ENCODE results near the gene OXCT1.

OXCT1 gene

GRCh38 chr5:41772785-41773442 lies 97.3 kb downstream of the OXCT1 start:
- TF ChIP-seq CTCF (IDR thresholded peaks at IDR 0.05; ENCODE audit: low read depth, low read length, missing control alignments), result no peak
- H3K4me3 ChIP-seq (replicated peaks; ENCODE audit: low read depth, low read length), result no peak overlapping the region
- no peak for DNase-seq (ENCODE audit: extremely low read depth, low read depth)

DNA sequence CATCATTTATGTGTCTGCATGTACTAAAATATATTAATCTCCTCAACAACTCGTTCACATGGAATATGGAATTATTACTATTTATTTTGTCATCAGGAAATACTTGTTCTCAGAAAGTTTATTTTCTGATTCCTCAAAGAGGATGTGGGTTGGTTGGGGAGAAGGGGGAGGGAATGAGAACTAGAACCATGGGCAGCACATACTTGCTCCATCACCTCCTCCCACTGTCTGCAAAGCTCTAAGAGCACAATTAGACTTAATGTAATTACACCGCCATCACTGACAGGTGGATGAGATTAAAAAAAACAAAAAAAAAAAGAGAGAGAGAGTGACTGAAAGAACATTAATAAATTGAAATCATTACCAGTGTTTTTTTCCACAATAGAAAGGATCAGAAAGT lies 98.2 kb downstream of the OXCT1 start:
- no peak for TF ChIP-seq CTCF (IDR thresholded peaks at IDR 0.05; ENCODE audit: low read depth, low read length, missing control alignments)
- H3K4me3 ChIP-seq (replicated peaks; ENCODE audit: low read depth, low read length), result no peak overlapping the region
- DNase-seq (ENCODE audit: extremely low read depth, low read depth), result no peak

DNA sequence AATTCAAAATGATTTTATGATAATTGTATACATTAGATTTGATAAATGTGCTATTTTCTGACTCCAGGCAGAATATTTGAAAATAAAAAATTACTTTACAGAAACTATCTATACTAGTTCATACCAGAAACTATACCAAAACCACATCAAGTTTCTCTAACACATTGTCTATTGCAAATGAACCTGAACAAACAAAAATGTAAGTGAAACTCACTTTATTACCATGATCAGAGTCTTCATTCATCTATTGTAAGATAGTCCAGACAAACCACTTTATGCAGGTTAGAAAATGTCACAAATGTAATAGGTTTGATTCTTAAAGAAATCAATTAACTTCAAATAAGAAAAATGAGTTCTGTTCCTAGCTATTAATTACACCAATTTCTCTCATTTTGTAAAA lies 99.4 kb downstream of the OXCT1 start:
- H3K4me3 ChIP-seq (replicated peaks; ENCODE audit: low read depth, low read length), result no peak overlapping the region
- no peak for DNase-seq (ENCODE audit: extremely low read depth, low read depth)
- no peak for TF ChIP-seq CTCF (IDR thresholded peaks at IDR 0.05; ENCODE audit: low read depth, low read length, missing control alignments)

GRCh38 chr5:41768692-41769091 lies 101.5 kb downstream of the OXCT1 start:
- no peak for DNase-seq (ENCODE audit: extremely low read depth, low read depth)
- H3K4me3 ChIP-seq (replicated peaks; ENCODE audit: low read depth, low read length), result no peak overlapping the region
- TF ChIP-seq CTCF (IDR thresholded peaks at IDR 0.05; ENCODE audit: low read depth, low read length, missing control alignments), result no peak

- DNase-seq (ENCODE audit: extremely low read depth, low read depth), result no peak
- no peak for TF ChIP-seq CTCF (IDR thresholded peaks at IDR 0.05; ENCODE audit: low read depth, low read length, missing control alignments)
- no peak overlapping the region for H3K4me3 ChIP-seq (replicated peaks; ENCODE audit: low read depth, low read length)
Measured at GRCh38 chr5:41764650-41765049, 105.6 kb downstream of the OXCT1 start.

DNA sequence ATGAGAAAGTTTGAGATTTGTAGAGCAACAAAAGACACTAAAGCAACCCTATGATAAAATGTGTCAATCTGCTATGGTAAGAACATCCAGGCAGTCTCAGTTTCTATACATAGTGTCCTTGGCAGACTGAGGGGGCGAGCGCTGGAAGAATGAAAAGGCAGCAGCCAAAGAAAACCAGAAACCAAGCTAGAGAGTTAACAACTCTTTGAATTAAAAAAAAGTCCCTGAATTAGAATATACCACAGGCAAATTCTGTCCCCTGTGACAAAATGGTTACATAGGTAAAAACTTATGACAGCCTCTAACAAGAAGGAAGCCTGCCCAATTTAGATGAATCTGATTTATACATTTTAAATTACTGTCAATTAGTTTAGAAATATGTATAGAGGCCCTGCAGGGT lies 106.7 kb downstream of the OXCT1 start:
- H3K4me3 ChIP-seq (replicated peaks; ENCODE audit: low read depth, low read length), result no peak overlapping the region
- DNase-seq (ENCODE audit: extremely low read depth, low read depth), result no peak
- TF ChIP-seq CTCF (IDR thresholded peaks at IDR 0.05; ENCODE audit: low read depth, low read length, missing control alignments), result no peak

DNA sequence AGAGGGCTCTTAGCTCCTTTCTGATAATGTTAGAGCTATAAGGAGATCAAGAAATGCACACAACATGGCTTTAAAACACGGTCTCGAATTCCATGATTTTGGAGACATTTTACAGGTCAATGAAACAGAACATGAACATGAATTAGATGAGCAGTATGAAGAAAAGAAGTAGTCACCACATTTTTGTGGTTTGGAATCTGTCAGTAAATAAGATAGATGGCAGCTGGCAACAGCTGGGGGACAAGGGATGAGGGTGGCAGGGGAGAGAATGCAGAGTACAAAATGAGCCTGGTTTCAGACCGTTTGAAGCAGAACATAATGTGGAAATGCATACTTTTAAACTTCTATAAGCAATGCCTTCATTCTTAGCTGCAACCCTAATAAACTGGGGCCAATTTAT lies 107.1 kb downstream of the OXCT1 start:
- no peak overlapping the region for H3K4me3 ChIP-seq (replicated peaks; ENCODE audit: low read depth, low read length)
- DNase-seq (ENCODE audit: extremely low read depth, low read depth), result no peak
- TF ChIP-seq CTCF (IDR thresholded peaks at IDR 0.05; ENCODE audit: low read depth, low read length, missing control alignments), result no peak

Data from HFF-Myc (cell line).